Vagina (tissue), 2 donors: ENCODE measurements around the gene RBBP8NL. TPM values are rescaled to one million over a fixed set of nuclear protein-coding genes. Genes with fewer than 3 reads are reported as not detected.

Experiments
- DNase-seq, 2 donors: peaks; one replicate each; pipeline ENCODE4 v3.0.0-alpha.2; 2017; ENCODE audit errors: extremely low spot score in 2 of 2
- H3K27ac ChIP-seq: fragments of 200-600 bp; sonication (generic); one replicate; pipeline ENCODE4 v1.5.1; 2019
- H3K27me3 ChIP-seq: fragments of 200-600 bp; sonication (generic); one replicate; pipeline ENCODE4 v1.5.1; 2019
- H3K36me3 ChIP-seq, 2 donors: fragments of 200-600 bp; sonication (generic); one replicate each; pipeline ENCODE4 v1.5.1; 2017 to 2019
- H3K4me1 ChIP-seq: fragments of 200-600 bp; sonication (generic); one replicate; pipeline ENCODE4 v1.5.1; 2019
- H3K4me3 ChIP-seq, 2 donors: fragments of 200-600 bp; sonication (generic); 1 replicate in 1 of 2; 2 replicates in 1 of 2; pipeline ENCODE4 v1.5.1; 2016 to 2019
- H3K9me3 ChIP-seq: fragments of 200-600 bp; sonication (generic); one replicate; pipeline ENCODE4 v1.5.1; 2019
- CTCF ChIP-seq, 3 experiments: fragments of 450-650 bp in 2 of 3; fragments of 200-600 bp in 1 of 3; sonication (generic) in 1 of 3; IDR thresholded peaks; one replicate each; pipeline ENCODE4 v1.5.1; 2017 to 2019; ENCODE audit warnings: antibody characterized with exemption in 3 of 3, mild to moderate bottlenecking in 2 of 3, moderate library complexity in 2 of 3
- POLR2A ChIP-seq, 2 donors: fragments of 450-650 bp; IDR thresholded peaks; one replicate each; pipeline ENCODE4 v1.6.1; 2017; ENCODE audit warnings: antibody characterized with exemption in 2 of 2, mild to moderate bottlenecking in 2 of 2, moderate library complexity in 2 of 2
- POLR2AphosphoS5 ChIP-seq, 2 donors: sonication (generic); formaldehyde crosslinking; IDR thresholded peaks; one replicate each; pipeline ENCODE4 v1.9.0; 2017; ENCODE audit warnings: antibody characterized with exemption in 2 of 2, mild to moderate bottlenecking in 2 of 2, low read depth in 1 of 2; ENCODE audit not compliant: insufficient read depth in 1 of 2
- intact Hi-C: fragments of 100-400 bp; cut with DNase I; formaldehyde crosslinking; loops from one replicate; pipeline ENCODE4 v1.15.1; 2023
- total RNA-seq: library from RNA; depleted of rRNA; stranded (reverse); fragments of >200 nt; gene quantifications from one replicate; pipeline ENCODE4 v1.2.3, GENCODE V29; 2016

RBBP8NL gene
- total RNA-seq, 1 donor from 2014 or later = 1.7 TPM

- DNase-seq = no peak
- intact Hi-C loops = no loop called here
- H3K27me3 ChIP-seq = no peaks in the 10 kb centered on the region
These were observed 14.7 kb upstream of the RBBP8NL start for GRCh38 chr20:62441987-62442539.

GRCh38 chr20:62439218-62439617, 11.9 kb upstream of the RBBP8NL start:
- DNase-seq = no peak
- TF ChIP-seq POLR2A (IDR thresholded peaks at IDR 0.05) (no peak), CTCF (IDR thresholded peaks at IDR 0.05) (no peak), POLR2AphosphoS5 (IDR thresholded peaks at IDR 0.05; ENCODE audit: insufficient read depth in 1 of 2, low read depth in 1 of 2) (no peak)
- Histone ChIP-seq H3K27ac (no peak overlapping the region), H3K4me1 (peaks cover 5% of the 10 kb centered on the region), H3K4me3 (no peak overlapping the region), H3K27me3 (no peaks in the 10 kb centered on the region), H3K9me3 (no peaks in the 10 kb centered on the region), H3K36me3 (no peaks in the 10 kb centered on the region)
- intact Hi-C loops = no loop called here

More at GRCh38 chr20:62441987-62442539, 14.7 kb upstream of the RBBP8NL start:
- no peaks in the 10 kb centered on the region for H3K9me3 ChIP-seq
- no peaks in the 10 kb centered on the region for H3K4me1 ChIP-seq
- H3K36me3 ChIP-seq = no peaks in the 10 kb centered on the region
- H3K4me3 ChIP-seq = no peak overlapping the region
- no peak for TF ChIP-seq POLR2A (IDR thresholded peaks at IDR 0.05)
- no peak for TF ChIP-seq POLR2AphosphoS5 (IDR thresholded peaks at IDR 0.05; ENCODE audit: insufficient read depth in 1 of 2, low read depth in 1 of 2)
- no peak for TF ChIP-seq CTCF (IDR thresholded peaks at IDR 0.05)
- no peak overlapping the region for H3K27ac ChIP-seq

- no peaks in the 10 kb centered on the region for H3K36me3 ChIP-seq
- no peak overlapping the region for H3K4me3 ChIP-seq
- H3K27me3 ChIP-seq = no peaks in the 10 kb centered on the region
- no peaks in the 10 kb centered on the region for H3K9me3 ChIP-seq
- intact Hi-C loops = no loop called here
- TF ChIP-seq POLR2AphosphoS5 (IDR thresholded peaks at IDR 0.05; ENCODE audit: insufficient read depth in 1 of 2, low read depth in 1 of 2) = no peak
- TF ChIP-seq CTCF (IDR thresholded peaks at IDR 0.05) = no peak
- no peak for TF ChIP-seq POLR2A (IDR thresholded peaks at IDR 0.05)
- DNase-seq = no peak
- peaks cover 16% of the 10 kb centered on the region for H3K4me1 ChIP-seq
- H3K27ac ChIP-seq = no peak overlapping the region
These were observed 10.6 kb upstream of the RBBP8NL start for GRCh38 chr20:62437927-62438326.

DNA sequence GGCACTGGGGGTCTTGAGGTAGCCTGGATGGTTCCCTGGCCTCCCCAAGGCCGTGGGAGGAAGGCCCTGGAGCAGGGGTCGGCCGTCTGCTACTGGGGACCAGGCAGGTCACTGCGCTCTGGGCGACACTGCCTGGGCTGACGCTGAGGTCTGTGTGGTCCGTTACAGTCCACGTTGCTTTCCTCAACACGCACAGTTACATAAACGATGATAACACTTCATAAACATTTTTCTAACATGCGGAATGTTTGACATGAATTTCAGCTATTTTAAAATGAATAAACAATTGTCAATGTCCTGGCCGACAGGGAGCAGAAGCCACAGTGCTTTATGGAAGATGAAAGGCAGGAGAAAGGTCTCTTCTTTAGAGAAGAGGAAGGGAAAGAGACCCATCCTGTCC, 10.2 kb upstream of the RBBP8NL start:
- no peaks in the 10 kb centered on the region for H3K36me3 ChIP-seq
- peaks cover 16% of the 10 kb centered on the region for H3K4me1 ChIP-seq
- no peaks in the 10 kb centered on the region for H3K9me3 ChIP-seq
- no peaks in the 10 kb centered on the region for H3K27me3 ChIP-seq
- no peak for DNase-seq
- intact Hi-C loops = no loop called here
- no peak overlapping the region for H3K27ac ChIP-seq
- no peak overlapping the region for H3K4me3 ChIP-seq
- TF ChIP-seq POLR2A (IDR thresholded peaks at IDR 0.05) (no peak), POLR2AphosphoS5 (IDR thresholded peaks at IDR 0.05; ENCODE audit: insufficient read depth in 1 of 2, low read depth in 1 of 2) (no peak), CTCF (IDR thresholded peaks at IDR 0.05) (no peak)

- no peak for DNase-seq
- Histone ChIP-seq H3K27ac (no peak overlapping the region), H3K36me3 (no peaks in the 10 kb centered on the region), H3K4me1 (peaks cover 16% of the 10 kb centered on the region), H3K27me3 (no peaks in the 10 kb centered on the region), H3K9me3 (no peaks in the 10 kb centered on the region), H3K4me3 (no peak overlapping the region)
- TF ChIP-seq POLR2A (IDR thresholded peaks at IDR 0.05) (no peak), CTCF (IDR thresholded peaks at IDR 0.05) (no peak), POLR2AphosphoS5 (IDR thresholded peaks at IDR 0.05; ENCODE audit: insufficient read depth in 1 of 2, low read depth in 1 of 2) (no peak)
- intact Hi-C loops = no loop called here
These were observed 9.4 kb upstream of the RBBP8NL start for GRCh38 chr20:62436692-62437091.
